GM10248 (cell line): ENCODE results near the gene CKAP5.

ENCODE experiments used
- CTCF ChIA-PET: fragments of 300-600 bp; sonication (Branson Sonifier 250); formaldehyde crosslinking; extraction: SDS; loops from one replicate; lab custom pipeline; 2021; ENCODE audit warnings: antibody characterized with exemption; lab: Yijun Ruan, JAX
- POLR2A ChIA-PET: fragments of 350-650 bp; sonication (Branson Sonifier 250); formaldehyde crosslinking; extraction: SDS; loops from one replicate; lab custom pipeline; 2020; ENCODE audit warnings: antibody characterized with exemption; lab: Yijun Ruan, JAX
- DNase-seq: peaks from one replicate; pipeline ENCODE4 v3.0.0; 2012; ENCODE audit errors: extremely low spot score
- TF ChIP-seq, protein P1 (sequence below): IDR thresholded peaks from 2 replicates; pipeline ENCODE4 v1.5.1; 2012; ENCODE audit warnings: mild to moderate bottlenecking, low read depth; ENCODE audit errors: extremely low read depth, missing control alignments, control extremely low read depth

The CKAP5 gene

DNA sequence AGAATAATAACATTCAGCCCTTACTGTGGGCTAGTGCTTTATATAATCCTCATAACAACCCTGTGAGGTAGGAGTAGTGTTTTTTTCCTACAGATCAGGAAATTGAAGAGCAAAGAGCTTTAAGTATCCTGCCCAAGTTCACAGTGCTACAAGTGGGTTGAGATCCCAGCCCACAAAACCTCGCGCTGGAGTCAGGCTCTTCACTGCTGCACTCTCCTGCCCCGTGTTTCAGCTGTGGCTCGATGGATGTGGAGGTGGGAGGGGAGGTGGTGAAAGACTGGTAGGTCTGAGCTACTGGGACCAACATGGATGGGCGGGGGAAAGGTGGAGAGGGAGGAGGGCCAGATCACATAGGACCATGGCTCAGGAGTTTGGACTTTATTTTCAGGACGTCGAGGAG, 139.2 kb downstream of the CKAP5 start:
- ChIA-PET CTCF (no interaction called here), POLR2A (no interaction called here)
- no peak for DNase-seq
- TF ChIP-seq, protein P1, sequence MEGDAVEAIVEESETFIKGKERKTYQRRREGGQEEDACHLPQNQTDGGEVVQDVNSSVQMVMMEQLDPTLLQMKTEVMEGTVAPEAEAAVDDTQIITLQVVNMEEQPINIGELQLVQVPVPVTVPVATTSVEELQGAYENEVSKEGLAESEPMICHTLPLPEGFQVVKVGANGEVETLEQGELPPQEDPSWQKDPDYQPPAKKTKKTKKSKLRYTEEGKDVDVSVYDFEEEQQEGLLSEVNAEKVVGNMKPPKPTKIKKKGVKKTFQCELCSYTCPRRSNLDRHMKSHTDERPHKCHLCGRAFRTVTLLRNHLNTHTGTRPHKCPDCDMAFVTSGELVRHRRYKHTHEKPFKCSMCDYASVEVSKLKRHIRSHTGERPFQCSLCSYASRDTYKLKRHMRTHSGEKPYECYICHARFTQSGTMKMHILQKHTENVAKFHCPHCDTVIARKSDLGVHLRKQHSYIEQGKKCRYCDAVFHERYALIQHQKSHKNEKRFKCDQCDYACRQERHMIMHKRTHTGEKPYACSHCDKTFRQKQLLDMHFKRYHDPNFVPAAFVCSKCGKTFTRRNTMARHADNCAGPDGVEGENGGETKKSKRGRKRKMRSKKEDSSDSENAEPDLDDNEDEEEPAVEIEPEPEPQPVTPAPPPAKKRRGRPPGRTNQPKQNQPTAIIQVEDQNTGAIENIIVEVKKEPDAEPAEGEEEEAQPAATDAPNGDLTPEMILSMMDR: no peak

DNA sequence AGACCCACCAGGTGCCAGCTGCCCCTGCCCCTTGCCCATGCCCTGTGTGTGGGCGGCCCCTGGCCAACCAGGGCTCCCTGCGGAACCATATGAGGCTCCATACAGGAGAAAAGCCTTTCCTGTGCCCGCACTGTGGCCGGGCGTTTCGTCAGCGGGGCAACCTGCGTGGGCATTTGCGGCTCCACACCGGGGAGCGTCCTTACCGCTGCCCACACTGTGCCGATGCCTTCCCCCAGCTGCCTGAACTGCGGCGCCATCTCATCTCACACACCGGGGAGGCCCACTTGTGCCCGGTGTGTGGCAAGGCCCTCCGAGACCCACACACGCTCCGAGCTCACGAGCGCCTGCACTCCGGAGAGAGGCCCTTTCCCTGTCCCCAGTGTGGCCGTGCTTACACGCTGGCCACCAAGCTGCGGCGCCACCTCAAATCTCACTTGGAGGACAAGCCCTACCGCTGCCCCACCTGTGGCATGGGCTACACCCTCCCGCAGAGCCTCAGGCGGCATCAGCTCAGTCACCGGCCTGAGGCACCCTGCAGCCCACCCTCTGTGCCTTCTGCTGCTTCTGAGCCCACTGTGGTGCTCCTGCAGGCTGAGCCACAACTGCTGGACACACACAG, 140.9 kb downstream of the CKAP5 start:
- no peak for DNase-seq
- TF ChIP-seq, protein P1: no peak
- CTCF ChIA-PET: no interaction called here
- POLR2A ChIA-PET: no interaction called here

DNA sequence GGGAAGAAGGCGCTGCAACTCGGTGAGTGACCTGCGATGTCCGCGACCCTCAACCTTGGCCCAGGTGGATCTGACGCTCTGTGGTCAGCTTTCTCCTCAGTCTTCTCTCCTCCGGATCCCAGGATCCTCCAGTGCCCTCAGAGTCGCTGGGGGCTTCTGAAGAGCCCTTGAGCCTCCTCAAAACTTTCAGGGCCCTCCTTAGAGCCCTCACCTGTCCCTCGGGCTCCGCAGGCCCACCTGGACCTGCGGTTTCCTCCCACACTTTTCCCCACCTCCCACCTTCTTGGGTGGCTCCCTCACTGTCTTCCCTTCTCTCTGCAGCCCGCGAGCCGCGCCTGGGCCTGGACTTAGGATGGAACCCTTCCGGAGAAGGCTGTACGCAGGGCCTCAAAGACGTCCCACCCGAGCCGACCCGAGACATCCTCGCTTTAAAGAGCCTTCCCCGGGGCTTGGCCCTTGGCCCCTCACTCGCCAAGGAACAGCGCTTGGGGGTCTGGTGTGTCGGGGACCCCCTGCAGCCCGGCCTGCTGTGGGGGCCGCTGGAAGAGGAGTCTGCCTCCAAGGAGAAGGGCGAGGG, 144.9 kb downstream of the CKAP5 start:
- POLR2A ChIA-PET: interaction anchor here (0.6 to 1.1 kb wide), 3 partner anchors 9 to 963 kb away, joined by 3 to 5 read pairs (median 5); no protein-coding TSS in a partner anchor
- CTCF ChIA-PET: interaction anchor here (0.8 to 1.5 kb wide), 3 partner anchors 10 to 61 kb away, joined by 3 to 4 read pairs (median 3); no protein-coding TSS in a partner anchor
- TF ChIP-seq, protein P1: no peak
- no peak for DNase-seq

DNA sequence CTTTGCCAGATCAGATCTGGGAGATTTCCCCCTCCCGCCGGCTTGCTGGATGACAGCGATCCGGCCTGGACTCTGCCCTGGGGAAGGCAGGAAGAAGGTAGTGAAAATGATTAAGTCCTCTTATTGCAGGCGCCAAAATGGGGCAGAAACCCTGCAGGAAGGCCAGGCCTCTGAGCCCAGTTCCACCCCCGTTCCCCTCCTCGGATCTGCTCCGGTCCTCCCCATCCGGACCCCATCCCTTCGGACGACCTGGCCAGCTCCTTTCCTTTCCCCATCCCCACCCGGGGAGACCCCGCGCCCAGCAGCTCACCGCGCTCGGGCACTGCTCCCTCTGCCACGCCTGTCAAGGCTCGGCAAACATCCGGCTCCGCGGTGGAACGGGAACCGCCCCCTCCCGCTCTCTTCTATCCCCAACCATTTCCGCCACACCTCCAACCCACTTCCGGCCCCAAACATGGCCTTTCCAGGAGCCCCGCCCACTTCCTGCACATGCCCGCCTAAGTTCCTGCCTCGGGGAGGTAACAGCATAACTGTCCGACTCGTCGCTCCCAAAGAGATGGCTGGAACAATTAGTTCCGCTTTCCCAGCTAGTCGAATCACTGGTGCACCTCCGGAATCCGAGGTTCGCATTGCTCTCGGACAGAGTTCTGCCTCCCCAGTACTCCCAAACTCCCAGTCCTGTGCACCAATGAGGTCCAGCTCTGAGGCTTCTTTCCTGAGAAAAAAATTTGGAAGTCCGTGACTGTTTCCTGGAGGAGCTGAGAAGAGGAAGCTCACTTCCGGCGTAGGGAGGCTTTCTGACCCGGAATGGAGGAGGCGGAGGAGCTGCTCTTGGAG, 145.6 kb downstream of the CKAP5 start, which contains the start of the genes ARHGAP1 and ZNF408:
Gene ARHGAP1 (minus strand): TSS at position 379 of the 837 bp plus-strand sequence. CDS start 4,512 bp downstream, outside the sequence.
Gene ZNF408 (plus strand): TSS at position 791 of the 837 bp plus-strand sequence. CDS start 17 bp downstream, at position 808.
- peak; percentile 97 for DNase-seq
- POLR2A ChIA-PET: interaction anchor here (0.5 to 1.1 kb wide), 5 partner anchors 9 to 964 kb away, joined by 3 to 6 read pairs (median 5); no protein-coding TSS in a partner anchor
- CTCF ChIA-PET: interaction anchor here (0.8 to 1.5 kb wide), 4 partner anchors 10 to 83 kb away, joined by 3 to 4 read pairs (median 3); partner anchors contain the start of genes ATG13 and HARBI1
- TF ChIP-seq, protein P1: no peak

DNA sequence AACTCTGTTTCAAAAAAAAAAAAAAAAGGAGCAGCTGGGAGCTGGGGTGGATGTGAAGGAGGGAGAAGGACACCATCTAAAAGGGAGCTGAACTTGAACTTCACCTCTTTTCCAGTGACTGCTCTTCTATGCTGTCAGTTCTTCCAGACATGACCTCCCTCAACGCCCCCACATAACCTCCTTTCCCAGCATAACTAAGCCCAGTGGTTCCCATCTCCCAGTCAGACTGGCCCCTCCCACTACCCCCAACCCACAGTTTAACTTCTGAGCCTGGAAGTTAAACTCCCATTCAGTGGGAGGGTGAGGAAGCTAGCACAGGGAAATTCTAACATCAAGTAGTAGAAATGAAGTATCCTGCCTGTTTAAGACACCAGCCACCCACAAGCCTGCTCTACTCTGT, 147.5 kb downstream of the CKAP5 start:
- TF ChIP-seq, protein P1: no peak
- ChIA-PET CTCF (interaction anchor here (0.6 kb wide), 1 partner anchor 650 kb away, joined by 3 read pairs; no protein-coding TSS in a partner anchor), POLR2A (no interaction called here)
- DNase-seq: no peak

DNA sequence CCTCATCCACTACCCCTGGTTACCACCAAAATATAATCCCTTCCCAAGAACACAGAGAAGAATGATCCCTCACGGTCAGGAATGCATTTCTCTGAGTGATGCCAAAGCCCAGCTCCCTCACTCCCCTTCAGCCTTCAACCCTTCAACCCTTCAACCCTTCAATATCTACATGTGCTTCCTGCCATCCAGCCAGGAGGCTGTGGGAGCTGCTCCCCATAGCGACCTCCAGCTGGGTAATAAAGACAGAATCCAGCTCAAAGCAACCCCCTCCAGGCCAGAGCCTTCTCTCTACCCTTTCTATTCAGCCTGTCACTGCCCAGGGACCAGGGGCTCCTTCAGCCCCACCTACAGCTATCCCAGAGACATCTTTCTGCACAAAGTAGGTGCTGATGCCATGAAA, 148.4 kb downstream of the CKAP5 start:
- POLR2A ChIA-PET: no interaction called here
- CTCF ChIA-PET: interaction anchor here (1.2 kb wide), 1 partner anchor 73 kb away, joined by 4 read pairs; no protein-coding TSS in a partner anchor
- no peak for DNase-seq
- TF ChIP-seq, protein P1: no peak
